Jurkat, Clone E6-1 (cell line): Measurements from ENCODE around the gene FBRSL1.
"Not testable (repeated sequence)": the region's sequence is repeated elsewhere in the genome, so short reads cannot be mapped to it uniquely, and the experiment has no call there.

Experiments
- DNase-seq: peaks from one replicate; pipeline ENCODE4 v3.0.0-alpha.2; 2011; ENCODE audit warnings: low read depth, low spot score
- H3K4me3 ChIP-seq: 2 replicates; pipeline ENCODE4 v1.5.1; 2011; ENCODE audit warnings: mild to moderate bottlenecking, low read length, control low read depth, moderate library complexity

FBRSL1 gene

GRCh38 chr12:132452596-132453350 is 37.2 kb upstream of the FBRSL1 start:
- no peak overlapping the region for H3K4me3 ChIP-seq
- no peak for DNase-seq

- no peak for DNase-seq
- H3K4me3 ChIP-seq = no peak overlapping the region
Measured at GRCh38 chr12:132453361-132454192, 36.4 kb upstream of the FBRSL1 start.

- H3K4me3 ChIP-seq = no peak overlapping the region
- no peak for DNase-seq
Measured at GRCh38 chr12:132454193-132454932, 35.6 kb upstream of the FBRSL1 start.

- no peak for DNase-seq
- no peak overlapping the region for H3K4me3 ChIP-seq
Measured at GRCh38 chr12:132454933-132455418, 35.0 kb upstream of the FBRSL1 start.

GRCh38 chr12:132455565-132455964 is 34.4 kb upstream of the FBRSL1 start:
- H3K4me3 ChIP-seq = no peak overlapping the region

GRCh38 chr12:132456186-132456943 is 33.6 kb upstream of the FBRSL1 start:
- no peak overlapping the region for H3K4me3 ChIP-seq
- no peak for DNase-seq

More at GRCh38 chr12:132455565-132455964, 34.4 kb upstream of the FBRSL1 start:
- DNase-seq = no peak

- H3K4me3 ChIP-seq = no peak overlapping the region
- no peak for DNase-seq
Measured at GRCh38 chr12:132456944-132457495, 32.9 kb upstream of the FBRSL1 start.

- no peak overlapping the region for H3K4me3 ChIP-seq
- no peak for DNase-seq
Measured at GRCh38 chr12:132458441-132458840, 31.5 kb upstream of the FBRSL1 start.

- DNase-seq = no peak
- no peak overlapping the region for H3K4me3 ChIP-seq
Measured at GRCh38 chr12:132458846-132459641, 30.9 kb upstream of the FBRSL1 start.

GRCh38 chr12:132460571-132460970 is 29.4 kb upstream of the FBRSL1 start:
- no peak overlapping the region for H3K4me3 ChIP-seq
- no peak for DNase-seq

GRCh38 chr12:132461526-132461925 is 28.4 kb upstream of the FBRSL1 start:
- no peak for DNase-seq
- no peak overlapping the region for H3K4me3 ChIP-seq

- H3K4me3 ChIP-seq = no peak overlapping the region
- DNase-seq = no peak
Measured at GRCh38 chr12:132462788-132463187, 27.2 kb upstream of the FBRSL1 start.

GRCh38 chr12:132463284-132463924 is 26.5 kb upstream of the FBRSL1 start:
- H3K4me3 ChIP-seq, DNase-seq: not testable (repeated sequence)

GRCh38 chr12:132464304-132464703 is 25.6 kb upstream of the FBRSL1 start:
- DNase-seq, H3K4me3 ChIP-seq: not testable (repeated sequence)

- H3K4me3 ChIP-seq = no peak overlapping the region
- DNase-seq = no peak
Measured at GRCh38 chr12:132464820-132465219, 25.1 kb upstream of the FBRSL1 start.

GRCh38 chr12:132465269-132466190 is 24.4 kb upstream of the FBRSL1 start:
- no peak overlapping the region for H3K4me3 ChIP-seq
- no peak for DNase-seq
